HFFc6 (cell line): Measurements from ENCODE around the gene PGAM5. TPM values are rescaled to one million over a fixed set of nuclear protein-coding genes. Genes with fewer than 3 reads are reported as not detected.
"Not testable (repeated sequence)": the region's sequence is repeated elsewhere in the genome, so short reads cannot be mapped to it uniquely, and the experiment has no call there.

Experiments
- DNase-seq: peaks from one replicate; pipeline ENCODE4 v3.0.0-alpha.2; 2018
- H3K27ac Mint-ChIP-seq: 2 replicates; pipeline ENCODE4 v1.8.0; 2020; ENCODE audit warnings: mild to moderate bottlenecking, mixed read lengths
- H3K27me3 Mint-ChIP-seq: 2 replicates; pipeline ENCODE4 v1.8.0; 2021; ENCODE audit warnings: mild to moderate bottlenecking, moderate library complexity, mixed read lengths; ENCODE audit not compliant: insufficient read depth
- H3K36me3 Mint-ChIP-seq: 2 replicates; pipeline ENCODE4 v1.8.0; 2021; ENCODE audit warnings: low read depth, mixed read lengths
- H3K4me1 Mint-ChIP-seq: 2 replicates; pipeline ENCODE4 v1.8.0; 2020; ENCODE audit warnings: low read depth, mixed read lengths
- H3K4me3 Mint-ChIP-seq: 2 replicates; pipeline ENCODE4 v1.8.0; 2020; ENCODE audit warnings: mild to moderate bottlenecking, moderate library complexity, mixed read lengths
- H3K9me3 Mint-ChIP-seq: 2 replicates; pipeline ENCODE4 v1.8.0; 2020; ENCODE audit warnings: mild to moderate bottlenecking, mixed read lengths
- CTCF ChIP-seq: fragments of 200-600 bp; sonication (generic); IDR thresholded peaks from 2 replicates; pipeline ENCODE4 v1.5.0; 2021; ENCODE audit warnings: antibody characterized with exemption, mild to moderate bottlenecking
- total RNA-seq, 6 experiments: library from RNA; stranded (reverse); fragmentation: NEBNext Ultra II Directional; extraction: Animal tissue kit (Norgen Biotek cat#: 25700); gene quantifications; 2 replicates in 1 of 6; 3 replicates in 5 of 6; pipeline ENCODE4 v1.2.3, GENCODE V29; 2021

Gene PGAM5
- total RNA-seq, 6 experiments from 2014 or later, result 33.5 to 46.0 (median 39.2) TPM

- Mint-ChIP-seq H3K4me3 (no peak overlapping the region), H3K36me3 (peaks cover 51% of the 10 kb centered on the region), H3K4me1 (no peaks in the 10 kb centered on the region), H3K9me3 (no peaks in the 10 kb centered on the region), H3K27me3 (no peaks in the 10 kb centered on the region; the same call in none of the 2 replicates), H3K27ac (no peak overlapping the region)
- no peak for DNase-seq
- no peak for TF ChIP-seq CTCF
Measured at GRCh38 chr12:132741620-132742019, 31.0 kb downstream of the PGAM5 start.

- Mint-ChIP-seq H3K9me3 (no peaks in the 10 kb centered on the region), H3K36me3 (peaks cover 47% of the 10 kb centered on the region), H3K27ac (no peak overlapping the region), H3K4me3 (no peak overlapping the region), H3K4me1 (no peaks in the 10 kb centered on the region), H3K27me3 (no peaks in the 10 kb centered on the region; the same call in 1 of the 2 replicates)
- no peak for TF ChIP-seq CTCF
- no peak for DNase-seq
Measured at GRCh38 chr12:132743831-132744230, 33.2 kb downstream of the PGAM5 start.

- Mint-ChIP-seq H3K4me3 (no peak overlapping the region), H3K36me3 (peaks cover 37% of the 10 kb centered on the region), H3K27me3 (no peaks in the 10 kb centered on the region), H3K4me1 (no peaks in the 10 kb centered on the region), H3K9me3 (no peaks in the 10 kb centered on the region), H3K27ac (no peak overlapping the region)
- TF ChIP-seq CTCF, result no peak
- no peak for DNase-seq
Measured at GRCh38 chr12:132746613-132747012, 36.0 kb downstream of the PGAM5 start.

GRCh38 chr12:132747395-132747794 lies 36.8 kb downstream of the PGAM5 start:
- Mint-ChIP-seq H3K4me3 (no peak overlapping the region), H3K36me3 (peaks cover 33% of the 10 kb centered on the region), H3K27me3 (no peaks in the 10 kb centered on the region), H3K4me1 (no peaks in the 10 kb centered on the region), H3K27ac (no peak overlapping the region), H3K9me3 (no peaks in the 10 kb centered on the region)
- no peak for DNase-seq
- TF ChIP-seq CTCF, result no peak

GRCh38 chr12:132747896-132748295 lies 37.3 kb downstream of the PGAM5 start:
- Mint-ChIP-seq H3K9me3 (no peaks in the 10 kb centered on the region), H3K36me3 (peaks cover 31% of the 10 kb centered on the region), H3K27ac (no peak overlapping the region), H3K4me1 (no peaks in the 10 kb centered on the region), H3K4me3 (no peak overlapping the region), H3K27me3 (no peaks in the 10 kb centered on the region)
- TF ChIP-seq CTCF, result no peak
- DNase-seq, result no peak

GRCh38 chr12:132748319-132748718 lies 37.7 kb downstream of the PGAM5 start:
- Mint-ChIP-seq H3K4me1 (no peaks in the 10 kb centered on the region), H3K9me3 (no peaks in the 10 kb centered on the region), H3K4me3 (no peak overlapping the region), H3K27ac (no peak overlapping the region), H3K36me3 (peaks cover 27% of the 10 kb centered on the region), H3K27me3 (no peaks in the 10 kb centered on the region)
- TF ChIP-seq CTCF, result no peak
- no peak for DNase-seq

GRCh38 chr12:132753670-132754069 lies 43.0 kb downstream of the PGAM5 start:
- H3K27ac Mint-ChIP-seq, H3K4me3 Mint-ChIP-seq, H3K9me3 Mint-ChIP-seq, DNase-seq, H3K27me3 Mint-ChIP-seq, H3K4me1 Mint-ChIP-seq: not testable (repeated sequence)
- peaks cover 15% of the 10 kb centered on the region for H3K36me3 Mint-ChIP-seq
